ENCODE measurements around the gene GRIA3. TPM values are rescaled to one million over a fixed set of nuclear protein-coding genes. Genes with fewer than 3 reads are reported as not detected.
"Not testable (repeated sequence)": the region's sequence is repeated elsewhere in the genome, so short reads cannot be mapped to it uniquely, and the experiment has no call there.

The GRIA3 gene
- polyA plus RNA-seq, 10 donors, result 2.5 to 8.0 (median 3.2) TPM

DNA sequence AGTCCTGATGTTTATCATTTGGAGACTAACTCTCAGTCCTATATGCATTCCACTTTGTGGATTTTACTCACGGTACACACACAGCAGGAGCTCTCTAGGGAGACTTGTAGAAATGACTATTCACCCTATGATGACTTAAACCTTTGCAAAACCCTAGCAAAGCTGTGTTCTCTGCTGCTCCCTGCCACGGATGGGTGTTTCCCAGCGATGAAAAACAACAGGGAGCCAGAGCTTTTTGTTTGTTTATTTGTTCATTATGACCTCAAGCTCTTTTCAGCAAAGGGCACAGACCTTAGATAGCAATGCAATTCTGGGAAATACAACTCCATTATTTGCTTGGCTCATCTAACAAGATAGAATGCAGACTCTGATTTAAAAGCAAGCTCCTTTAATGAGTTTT is 156.6 kb downstream of the GRIA3 start:
- DNase-seq, result no peak

DNA sequence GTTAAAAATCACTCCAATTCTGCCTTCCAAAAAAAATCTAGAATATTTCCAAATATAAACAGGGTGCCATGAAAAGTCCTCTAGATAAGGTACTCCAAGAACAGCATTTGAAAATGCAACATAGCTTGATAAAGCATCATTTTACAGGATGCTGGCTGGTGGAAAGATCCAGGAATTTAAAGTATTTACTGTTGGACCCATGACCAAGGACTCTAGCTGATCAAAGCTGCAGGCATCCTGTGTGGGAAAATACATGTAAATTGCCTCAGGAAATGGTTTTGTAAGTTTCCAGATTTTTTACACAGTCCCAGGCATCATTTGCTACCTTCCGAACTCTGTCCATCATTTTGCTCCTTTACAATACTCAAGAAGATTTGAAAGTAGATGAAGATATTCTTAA is 164.4 kb downstream of the GRIA3 start:
- DNase-seq, result no peak

GRCh38 chrX:123350226-123350625 is 166.1 kb downstream of the GRIA3 start:
- DNase-seq, result no peak

- no peak for DNase-seq
Measured at GRCh38 chrX:123357941-123358340, 173.9 kb downstream of the GRIA3 start.

- DNase-seq, result no peak
Measured at GRCh38 chrX:123358457-123358856, 174.4 kb downstream of the GRIA3 start.

GRCh38 chrX:123361371-123361770 is 177.3 kb downstream of the GRIA3 start:
- DNase-seq, result no peak

GRCh38 chrX:123386196-123386595 is 202.1 kb downstream of the GRIA3 start:
- DNase-seq, result not testable (repeated sequence)

GRCh38 chrX:123392921-123393320 is 208.8 kb downstream of the GRIA3 start:
- no peak for DNase-seq

DNA sequence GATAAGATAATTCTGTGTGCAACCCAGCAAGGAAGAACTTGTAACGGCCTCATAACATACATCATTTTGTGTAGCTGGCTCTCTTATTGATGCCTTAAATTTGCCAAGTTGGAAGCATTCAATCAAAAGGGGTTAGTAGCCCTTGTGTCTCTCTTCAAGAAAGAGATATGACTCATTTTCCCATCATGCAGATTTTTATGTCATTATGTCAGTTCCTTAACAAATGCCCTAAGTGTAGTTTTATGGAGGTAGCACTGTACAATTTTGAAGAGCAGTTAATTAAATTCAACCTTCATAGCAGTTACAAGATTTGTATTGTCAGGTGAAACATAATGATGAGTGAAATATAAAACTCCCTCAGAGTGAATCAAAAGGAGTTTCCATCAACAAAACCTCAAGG is 215.6 kb downstream of the GRIA3 start:
- no peak for DNase-seq

- DNase-seq, result no peak
Measured at GRCh38 chrX:123405231-123405630, 221.2 kb downstream of the GRIA3 start.

DNA sequence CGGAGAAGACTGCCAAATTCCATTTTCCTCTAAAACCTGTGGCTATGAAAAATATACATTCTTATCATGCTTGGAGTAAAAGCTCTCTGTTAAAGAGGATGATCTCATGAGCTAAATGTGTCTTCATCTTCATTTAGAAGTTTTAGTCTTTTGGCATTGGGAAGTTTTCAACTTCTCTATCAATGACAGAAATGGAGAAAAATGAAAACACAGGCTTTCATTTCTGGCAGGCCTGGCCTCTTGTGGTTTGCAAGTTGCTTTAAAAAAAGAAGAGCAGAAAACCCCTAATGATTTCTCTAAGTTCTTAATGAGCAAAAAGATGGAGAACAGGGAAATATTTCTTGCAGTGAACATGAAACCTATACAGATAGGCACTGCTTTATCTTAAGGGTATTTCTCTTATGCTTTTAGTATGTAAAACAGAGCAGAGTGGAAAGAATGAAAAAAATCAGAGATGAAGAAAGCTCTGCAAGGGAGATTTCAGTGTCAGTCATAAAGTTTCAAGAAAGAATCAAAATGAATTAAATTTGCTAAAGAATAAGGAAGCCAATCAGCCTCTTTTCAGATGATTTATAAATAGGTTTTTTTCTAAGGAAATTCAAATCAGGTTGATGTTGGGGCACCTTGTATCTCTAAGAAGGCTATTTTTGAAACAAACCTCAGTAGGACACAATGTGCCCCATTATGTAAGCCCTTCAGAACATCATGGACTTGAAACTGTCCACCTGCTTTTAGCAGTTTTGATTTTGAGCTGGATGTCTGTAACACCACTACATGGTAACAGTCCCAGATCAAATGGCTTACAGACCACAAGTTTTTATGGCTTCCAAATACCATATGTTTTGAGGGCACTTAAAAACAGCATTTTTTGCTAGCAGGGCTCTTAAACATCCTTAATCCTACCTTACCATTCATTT is 225.0 kb downstream of the GRIA3 start:
- peak in 2 of 3 donors; percentile 8 to 60 for DNase-seq

GRCh38 chrX:123422875-123423274 is 238.8 kb downstream of the GRIA3 start:
- peak in 2 of 3 donors; percentile 40 to 58 for DNase-seq

GRCh38 chrX:123424546-123424945 is 240.5 kb downstream of the GRIA3 start:
- DNase-seq, result peak in 1 of 3 donors; percentile 41

- DNase-seq, result no peak
Measured at GRCh38 chrX:123425471-123425870, 241.4 kb downstream of the GRIA3 start.

GRCh38 chrX:123425904-123426303 is 241.8 kb downstream of the GRIA3 start:
- peak in 1 of 3 donors; percentile 6 for DNase-seq

- no peak for DNase-seq
Measured at GRCh38 chrX:123432361-123433150, 248.5 kb downstream of the GRIA3 start.

GRCh38 chrX:123436512-123437136 is 252.5 kb downstream of the GRIA3 start:
- DNase-seq, result no peak

- not testable (repeated sequence) for DNase-seq
Measured at GRCh38 chrX:123439926-123440325, 255.8 kb downstream of the GRIA3 start.

- no peak for DNase-seq
Measured at GRCh38 chrX:123442764-123443163, 258.7 kb downstream of the GRIA3 start.

- no peak for DNase-seq
Measured at GRCh38 chrX:123447506-123447905, 263.4 kb downstream of the GRIA3 start.

DNA sequence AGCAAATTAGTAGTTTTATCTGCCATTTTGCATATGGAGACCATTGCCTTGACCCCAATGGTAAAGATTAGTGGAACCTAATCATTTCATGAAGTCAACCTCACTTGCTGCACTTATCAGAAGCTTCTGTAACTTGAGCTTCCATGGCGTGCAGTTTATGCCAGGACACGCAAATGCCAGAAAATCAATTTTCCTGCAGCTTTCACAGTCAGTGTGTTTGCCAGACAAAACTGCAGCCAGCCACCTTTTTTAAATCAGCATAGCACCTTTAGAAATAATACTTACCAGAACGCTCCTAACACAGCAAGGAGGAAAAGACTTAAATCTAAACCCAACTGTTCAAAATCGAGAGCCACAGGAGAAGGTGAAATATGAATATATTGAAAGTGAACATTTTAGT is 265.3 kb downstream of the GRIA3 start:
- DNase-seq, result no peak

DNA sequence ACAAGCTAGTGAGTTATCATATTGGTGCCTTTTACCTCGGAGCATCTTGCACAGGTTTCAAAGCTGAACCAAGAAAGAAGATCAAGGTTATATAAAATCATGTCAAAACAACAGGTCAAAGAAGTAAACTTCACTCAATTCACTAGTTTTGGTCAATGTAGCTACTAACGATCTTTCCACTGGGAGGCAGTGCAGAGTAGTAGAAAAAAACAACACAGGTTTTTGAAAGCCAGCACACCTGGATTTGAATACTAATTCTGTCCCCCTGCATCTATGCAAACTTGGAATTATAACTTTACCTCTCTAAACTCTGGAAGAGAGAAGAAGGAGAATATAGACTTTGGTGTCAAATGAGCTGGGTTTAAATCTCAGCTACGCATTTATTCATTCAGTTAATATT is 266.1 kb downstream of the GRIA3 start:
- no peak for DNase-seq
